ENCODE data around the gene MOB3A. TPM values are rescaled to one million over a fixed set of nuclear protein-coding genes. Genes with fewer than 3 reads are reported as not detected.
"Not testable (repeated sequence)": the region's sequence is repeated elsewhere in the genome, so short reads cannot be mapped to it uniquely, and the experiment has no call there.

MOB3A gene
- total and polyA plus RNA-seq, 8 donors, result 9.9 to 181 (median 25.9) TPM

DNA sequence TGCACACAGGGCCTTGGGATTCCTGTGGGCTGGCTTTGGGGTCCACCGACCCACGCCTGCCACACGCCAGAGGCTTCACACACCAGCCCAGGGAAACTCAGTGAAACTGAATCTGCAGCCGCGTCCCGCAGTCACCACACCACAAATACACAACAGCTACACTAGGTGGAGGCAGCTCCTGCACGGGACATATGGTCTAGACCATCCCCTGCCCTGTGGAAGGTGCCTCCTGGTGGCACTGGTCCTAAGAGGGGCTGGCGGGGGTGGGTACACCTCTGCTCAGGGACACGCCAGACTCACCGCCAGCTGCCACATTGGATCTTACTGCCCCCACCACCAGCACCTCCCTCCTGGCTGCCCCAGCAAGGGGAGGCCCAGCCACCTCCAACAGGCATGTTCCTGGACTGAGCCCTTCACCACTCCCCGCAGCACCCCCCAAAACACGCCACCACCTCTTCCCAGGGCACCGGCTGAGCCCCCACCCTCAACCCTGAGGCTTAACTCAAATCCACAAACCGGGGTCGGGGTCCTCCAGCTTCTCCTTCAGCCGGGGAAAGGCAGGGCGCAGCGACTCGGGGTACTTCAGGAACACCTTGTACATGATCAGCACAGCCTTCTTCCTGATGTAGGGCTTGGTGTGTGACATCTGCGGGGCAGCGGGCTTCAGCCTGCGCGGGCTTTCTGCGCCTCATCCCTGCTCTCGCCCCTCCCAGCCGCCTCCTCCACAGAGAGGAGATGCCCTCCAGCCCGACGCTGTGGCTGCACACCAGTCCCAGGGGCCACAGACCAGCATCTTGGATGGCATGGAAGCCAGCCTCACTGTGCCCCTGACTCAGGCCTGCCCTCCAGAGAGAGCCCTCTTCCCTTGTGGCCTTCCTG lies 34.0 kb upstream of the MOB3A start:
- no peak overlapping the region for H3K4me3 ChIP-seq
- WGBS, 5 donors, result 91 to 98% (median 96%) methylated on average over 20 to 28 of the region's 28 CpGs
- peaks cover 73 to 95% (median 92%) of the 10 kb centered on the region in 4 donors for H3K36me3 ChIP-seq
- H3K9me3 ChIP-seq, result no peaks in the 10 kb centered on the region
- TF ChIP-seq POLR2AphosphoS5 (IDR thresholded peaks at IDR 0.05) (no peak), POLR2A (IDR thresholded peaks at IDR 0.05) (no peak), EP300 (IDR thresholded peaks at IDR 0.05) (no peak)
- TF ChIP-seq, protein P1, sequence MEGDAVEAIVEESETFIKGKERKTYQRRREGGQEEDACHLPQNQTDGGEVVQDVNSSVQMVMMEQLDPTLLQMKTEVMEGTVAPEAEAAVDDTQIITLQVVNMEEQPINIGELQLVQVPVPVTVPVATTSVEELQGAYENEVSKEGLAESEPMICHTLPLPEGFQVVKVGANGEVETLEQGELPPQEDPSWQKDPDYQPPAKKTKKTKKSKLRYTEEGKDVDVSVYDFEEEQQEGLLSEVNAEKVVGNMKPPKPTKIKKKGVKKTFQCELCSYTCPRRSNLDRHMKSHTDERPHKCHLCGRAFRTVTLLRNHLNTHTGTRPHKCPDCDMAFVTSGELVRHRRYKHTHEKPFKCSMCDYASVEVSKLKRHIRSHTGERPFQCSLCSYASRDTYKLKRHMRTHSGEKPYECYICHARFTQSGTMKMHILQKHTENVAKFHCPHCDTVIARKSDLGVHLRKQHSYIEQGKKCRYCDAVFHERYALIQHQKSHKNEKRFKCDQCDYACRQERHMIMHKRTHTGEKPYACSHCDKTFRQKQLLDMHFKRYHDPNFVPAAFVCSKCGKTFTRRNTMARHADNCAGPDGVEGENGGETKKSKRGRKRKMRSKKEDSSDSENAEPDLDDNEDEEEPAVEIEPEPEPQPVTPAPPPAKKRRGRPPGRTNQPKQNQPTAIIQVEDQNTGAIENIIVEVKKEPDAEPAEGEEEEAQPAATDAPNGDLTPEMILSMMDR (IDR thresholded peaks at IDR 0.05), result no peak
- H3K27ac ChIP-seq, result no peak overlapping the region
- no peak for DNase-seq
- intact Hi-C loops (cut with DNase I; ENCODE audit: low total_unique reads), result no loop called here
- peaks cover 0 to under 1% (median 0%) of the 10 kb centered on the region in 4 donors for H3K4me1 ChIP-seq
- H3K27me3 ChIP-seq, result no peaks in the 10 kb centered on the region

DNA sequence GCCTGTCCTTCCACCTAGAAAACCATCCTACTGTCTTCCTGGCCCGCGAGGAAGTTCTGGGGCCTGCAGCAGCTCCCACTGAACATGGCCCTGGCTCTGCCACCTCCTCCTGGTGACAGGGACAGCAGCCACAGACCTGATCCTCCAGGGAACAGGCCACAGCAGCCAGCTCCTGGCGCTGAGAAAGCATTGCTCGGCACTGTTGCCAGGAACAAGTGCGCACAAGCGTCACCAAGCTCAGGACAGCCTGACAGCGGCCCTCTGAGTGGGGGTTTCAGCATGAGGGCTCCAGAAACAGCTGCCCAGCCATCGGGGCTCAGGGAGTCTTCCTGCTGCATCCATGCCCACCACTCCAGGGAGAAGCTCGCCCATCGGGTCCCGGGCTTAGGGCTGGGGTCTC lies 33.4 kb upstream of the MOB3A start:
- TF ChIP-seq EP300 (IDR thresholded peaks at IDR 0.05), result no peak
- no peak for TF ChIP-seq POLR2AphosphoS5 (IDR thresholded peaks at IDR 0.05)
- no peak for TF ChIP-seq POLR2A (IDR thresholded peaks at IDR 0.05)
- TF ChIP-seq, protein P1 (IDR thresholded peaks at IDR 0.05), result no peak
- Histone ChIP-seq H3K4me3 (no peak overlapping the region), H3K4me1 (no peaks in the 10 kb centered on the region), H3K27me3 (no peaks in the 10 kb centered on the region), H3K9me3 (no peaks in the 10 kb centered on the region), H3K36me3 (peaks cover 70 to 95% (median 93%) of the 10 kb centered on the region in 4 donors), H3K27ac (no peak overlapping the region)
- DNase-seq, result no peak
- WGBS, 5 donors, result 94 to 100% (median 97%) methylated on average over 1 to 11 of the region's 11 CpGs
- intact Hi-C loops (cut with DNase I; ENCODE audit: low total_unique reads), result no loop called here

DNA sequence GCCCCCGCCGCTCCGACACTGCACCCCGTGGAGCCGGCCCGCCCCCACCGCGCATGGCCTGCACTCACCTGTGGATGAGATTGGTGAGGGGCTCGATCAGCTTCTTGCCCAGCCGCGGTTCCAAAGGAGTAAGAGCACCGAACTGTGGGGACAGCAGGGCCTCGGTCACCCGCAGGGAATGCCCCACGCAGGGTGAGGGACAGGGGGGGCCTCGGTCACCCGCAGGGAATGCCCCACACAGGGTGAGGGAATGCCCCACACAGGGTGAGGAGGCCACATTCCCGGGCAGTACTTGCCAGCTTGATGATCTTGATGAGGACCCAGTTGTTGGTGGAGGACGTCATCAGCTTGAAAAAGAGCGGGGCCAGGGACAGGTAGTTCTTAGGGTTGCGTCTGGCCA lies 32.9 kb upstream of the MOB3A start:
- H3K36me3 ChIP-seq, result peaks cover 73 to 96% (median 95%) of the 10 kb centered on the region in 4 donors

DNA sequence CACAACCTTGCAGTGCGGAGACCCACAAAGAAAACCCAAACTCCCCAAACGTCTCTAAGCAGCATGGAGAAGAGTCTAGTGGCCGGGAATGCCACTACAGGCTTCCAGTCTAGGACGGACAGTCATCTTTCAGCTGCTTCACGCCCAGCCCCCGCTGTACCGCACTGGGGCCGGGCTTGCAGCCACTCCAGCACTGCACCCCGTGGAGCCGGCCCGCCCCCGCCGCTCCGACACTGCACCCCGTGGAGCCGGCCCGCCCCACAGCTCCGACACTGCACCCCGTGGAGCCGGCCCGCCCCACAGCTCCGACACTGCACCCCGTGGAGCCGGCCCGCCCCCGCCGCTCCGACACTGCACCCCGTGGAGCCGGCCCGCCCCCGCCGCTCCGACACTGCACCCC lies 32.1 kb upstream of the MOB3A start:
- H3K27me3 ChIP-seq; H3K4me1 ChIP-seq; H3K27ac ChIP-seq; H3K9me3 ChIP-seq; intact Hi-C loops (cut with DNase I; ENCODE audit: low total_unique reads); DNase-seq; H3K4me3 ChIP-seq: not testable (repeated sequence)
- 80 to 94% (median 86%) methylated on average over 8 to 27 of the region's 34 CpGs for WGBS, 5 donors
- peaks cover 75 to 96% (median 95%) of the 10 kb centered on the region in 4 donors for H3K36me3 ChIP-seq

More for the DNA sequence above, 32.9 kb upstream of the MOB3A start:
- intact Hi-C loops (cut with DNase I; ENCODE audit: low total_unique reads), result no loop called here
- Histone ChIP-seq H3K9me3 (no peaks in the 10 kb centered on the region), H3K27me3 (no peaks in the 10 kb centered on the region), H3K4me1 (no peaks in the 10 kb centered on the region), H3K27ac (no peak overlapping the region), H3K4me3 (no peak overlapping the region)
- DNase-seq, result no peak
- no peak for TF ChIP-seq POLR2A (IDR thresholded peaks at IDR 0.05)
- TF ChIP-seq, protein P1 (IDR thresholded peaks at IDR 0.05), result no peak
- no peak for TF ChIP-seq EP300 (IDR thresholded peaks at IDR 0.05)
- TF ChIP-seq POLR2AphosphoS5 (IDR thresholded peaks at IDR 0.05), result no peak
- 93 to 97% (median 94%) methylated on average over 9 to 21 of the region's 21 CpGs for WGBS, 5 donors

DNA sequence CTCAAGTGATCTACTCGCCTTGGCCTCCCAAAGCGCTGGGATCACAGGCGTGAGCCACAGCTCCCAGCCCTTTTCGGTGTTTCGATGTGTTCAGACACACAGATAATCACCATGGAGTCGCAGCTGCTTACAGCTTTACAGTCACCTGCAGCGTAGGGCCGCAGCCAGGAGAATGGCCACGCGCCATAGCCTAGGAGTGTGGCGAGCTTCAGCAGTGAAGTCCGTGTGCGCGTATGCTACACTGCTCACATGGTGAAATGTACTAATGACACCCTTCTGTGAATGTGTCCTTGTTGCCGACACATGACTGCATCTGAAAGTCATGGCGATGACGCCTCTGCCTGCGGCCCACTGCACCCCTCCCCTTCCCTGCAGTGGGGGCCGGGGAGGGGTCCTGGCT lies 31.6 kb upstream of the MOB3A start:
- H3K27me3 ChIP-seq, result no peaks in the 10 kb centered on the region
- H3K4me1 ChIP-seq, result no peaks in the 10 kb centered on the region
- H3K27ac ChIP-seq, result no peak overlapping the region
- H3K4me3 ChIP-seq, result no peak overlapping the region
- DNase-seq, result peak in 1 of 2 donors; percentile 72
- TF ChIP-seq, protein P1 (IDR thresholded peaks at IDR 0.05), result no peak
- TF ChIP-seq POLR2AphosphoS5 (IDR thresholded peaks at IDR 0.05) (no peak), POLR2A (IDR thresholded peaks at IDR 0.05) (no peak), EP300 (IDR thresholded peaks at IDR 0.05) (no peak)
- WGBS, 5 donors, result 65 to 79% (median 68%) methylated on average over 7 to 19 of the region's 19 CpGs
- peaks cover 77 to 96% (median 95%) of the 10 kb centered on the region in 4 donors for H3K36me3 ChIP-seq
- intact Hi-C loops (cut with DNase I; ENCODE audit: low total_unique reads), result no loop called here
- H3K9me3 ChIP-seq, result no peaks in the 10 kb centered on the region

Data from stomach (tissue), 9 donors.